Suprapubic skin (tissue), 4 donors: ENCODE data around the gene RUBCN. TPM values are rescaled to one million over a fixed set of nuclear protein-coding genes. Genes with fewer than 3 reads are reported as not detected.

Experiments used
- DNase-seq, 2 donors: peaks; one replicate each; pipeline ENCODE4 v3.0.0-alpha.2; 2019; ENCODE audit warnings: low spot score in 2 of 2
- H3K27ac ChIP-seq: fragments of 200-600 bp; sonication (generic); one replicate; pipeline ENCODE4 v1.5.1; 2019
- H3K27me3 ChIP-seq: fragments of 200-600 bp; sonication (generic); one replicate; pipeline ENCODE4 v1.5.1; 2019
- H3K36me3 ChIP-seq: fragments of 200-600 bp; sonication (generic); one replicate; pipeline ENCODE4 v1.5.1; 2019
- H3K4me1 ChIP-seq: fragments of 200-600 bp; sonication (generic); one replicate; pipeline ENCODE4 v1.5.1; 2019
- H3K4me3 ChIP-seq: fragments of 200-600 bp; sonication (generic); one replicate; pipeline ENCODE4 v1.5.1; 2019; ENCODE audit warnings: mild to moderate bottlenecking
- H3K9me3 ChIP-seq: fragments of 200-600 bp; sonication (generic); one replicate; pipeline ENCODE4 v1.5.1; 2019
- CTCF ChIP-seq, 2 donors: fragments of 200-600 bp in 1 of 2; fragments of 450-650 bp in 1 of 2; sonication (generic) in 1 of 2; IDR thresholded peaks; one replicate each; pipeline ENCODE4 v1.5.1; 2016 to 2019; ENCODE audit warnings: antibody characterized with exemption in 2 of 2, mild to moderate bottlenecking in 1 of 2, moderate library complexity in 1 of 2
- EP300 ChIP-seq: sonication (generic); formaldehyde crosslinking; IDR thresholded peaks from one replicate; pipeline ENCODE4 v1.6.1; 2017; ENCODE audit warnings: antibody characterized with exemption
- POLR2A ChIP-seq, 2 donors: fragments of 450-650 bp; IDR thresholded peaks; one replicate each; pipeline ENCODE4 v1.6.1; 2017; ENCODE audit warnings: antibody characterized with exemption in 2 of 2, mild to moderate bottlenecking in 2 of 2, moderate library complexity in 2 of 2
- POLR2AphosphoS5 ChIP-seq, 3 donors: sonication (generic); formaldehyde crosslinking; IDR thresholded peaks; one replicate each; pipeline ENCODE4 v1.6.1; 2017; ENCODE audit warnings: antibody characterized with exemption in 3 of 3
- WGBS: methylation state at CpG from one replicate; pipeline ENCODE4 v1.1.5; 2018; 5-methylcytosine and 5-hydroxymethylcytosine counted together
- total RNA-seq, 4 donors: library from RNA; depleted of rRNA; stranded (reverse); fragments of >200 nt; gene quantifications; one replicate each; pipeline ENCODE4 v1.1.0, GENCODE V29; 2016

The RUBCN gene
- total RNA-seq, 4 donors from 2014 or later, result 41.8 to 70.2 (median 48.4) TPM

GRCh38 chr3:197709135-197709534 lies 27.6 kb downstream of the RUBCN start:
- Histone ChIP-seq H3K4me3 (no peak overlapping the region), H3K4me1 (peaks cover 18% of the 10 kb centered on the region), H3K27ac (no peak overlapping the region), H3K36me3 (peaks cover 13% of the 10 kb centered on the region), H3K9me3 (no peaks in the 10 kb centered on the region), H3K27me3 (no peaks in the 10 kb centered on the region)
- TF ChIP-seq EP300 (no peak), POLR2AphosphoS5 (IDR thresholded peaks at IDR 0.05) (no peak), POLR2A (IDR thresholded peaks at IDR 0.05) (no peak), CTCF (IDR thresholded peaks at IDR 0.05) (no peak)
- no peak for DNase-seq
- 91% methylated on average over 9 of the region's 9 CpGs for WGBS

- Histone ChIP-seq H3K27ac (no peak overlapping the region), H3K4me1 (peaks cover 1% of the 10 kb centered on the region), H3K27me3 (no peaks in the 10 kb centered on the region), H3K36me3 (peaks cover 27% of the 10 kb centered on the region), H3K9me3 (no peaks in the 10 kb centered on the region), H3K4me3 (no peak overlapping the region)
- 94% methylated on average over 7 of the region's 7 CpGs for WGBS
- no peak for DNase-seq
- TF ChIP-seq POLR2AphosphoS5 (IDR thresholded peaks at IDR 0.05), result no peak
- no peak for TF ChIP-seq CTCF (IDR thresholded peaks at IDR 0.05)
- no peak for TF ChIP-seq EP300
- TF ChIP-seq POLR2A (IDR thresholded peaks at IDR 0.05), result no peak
Measured at GRCh38 chr3:197706658-197707057, 30.0 kb downstream of the RUBCN start.

GRCh38 chr3:197701841-197702240 lies 34.9 kb downstream of the RUBCN start:
- no peak overlapping the region for H3K27ac ChIP-seq
- DNase-seq, result no peak
- H3K4me3 ChIP-seq, result no peak overlapping the region
- H3K27me3 ChIP-seq, result no peaks in the 10 kb centered on the region
- H3K4me1 ChIP-seq, result no peaks in the 10 kb centered on the region
- H3K9me3 ChIP-seq, result no peaks in the 10 kb centered on the region
- 97% methylated on average over 4 of the region's 4 CpGs for WGBS
- TF ChIP-seq POLR2A (IDR thresholded peaks at IDR 0.05) (no peak), POLR2AphosphoS5 (IDR thresholded peaks at IDR 0.05) (no peak), EP300 (no peak), CTCF (IDR thresholded peaks at IDR 0.05) (no peak)
- H3K36me3 ChIP-seq, result peaks cover 64% of the 10 kb centered on the region

GRCh38 chr3:197700095-197700494 lies 36.6 kb downstream of the RUBCN start:
- H3K27ac ChIP-seq, result no peak overlapping the region
- H3K27me3 ChIP-seq, result no peaks in the 10 kb centered on the region
- peaks cover 80% of the 10 kb centered on the region for H3K36me3 ChIP-seq
- 97% methylated on average over 9 of the region's 9 CpGs for WGBS
- TF ChIP-seq POLR2A (IDR thresholded peaks at IDR 0.05) (no peak), EP300 (no peak), CTCF (IDR thresholded peaks at IDR 0.05) (no peak), POLR2AphosphoS5 (IDR thresholded peaks at IDR 0.05) (no peak)
- H3K9me3 ChIP-seq, result no peaks in the 10 kb centered on the region
- DNase-seq, result no peak
- no peaks in the 10 kb centered on the region for H3K4me1 ChIP-seq
- no peak overlapping the region for H3K4me3 ChIP-seq

DNA sequence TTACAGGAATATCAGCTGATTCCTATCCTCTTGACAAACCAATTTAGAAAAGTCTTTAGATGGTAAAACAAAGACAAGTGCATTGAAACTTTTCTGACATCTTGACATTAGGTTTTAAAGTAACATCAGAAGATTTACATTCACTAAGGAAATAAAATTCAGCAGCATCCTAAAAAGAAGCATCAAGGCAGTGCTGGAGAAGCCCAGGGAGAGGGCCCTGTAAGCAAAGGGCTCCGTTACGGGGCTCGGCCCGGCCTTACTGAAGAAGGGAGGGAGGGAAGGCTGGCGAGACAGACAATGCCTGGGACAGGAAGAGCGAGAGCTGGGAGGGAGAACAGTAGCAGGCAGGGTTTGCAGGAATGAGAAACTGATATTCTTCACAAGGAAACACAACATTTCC lies 39.3 kb downstream of the RUBCN start:
- peaks cover 83% of the 10 kb centered on the region for H3K36me3 ChIP-seq
- no peaks in the 10 kb centered on the region for H3K27me3 ChIP-seq
- H3K27ac ChIP-seq, result no peak overlapping the region
- TF ChIP-seq POLR2A (IDR thresholded peaks at IDR 0.05), result no peak
- TF ChIP-seq EP300, result no peak
- no peak for TF ChIP-seq CTCF (IDR thresholded peaks at IDR 0.05)
- no peak for TF ChIP-seq POLR2AphosphoS5 (IDR thresholded peaks at IDR 0.05)
- H3K4me1 ChIP-seq, result no peaks in the 10 kb centered on the region
- H3K4me3 ChIP-seq, result no peak overlapping the region
- H3K9me3 ChIP-seq, result no peaks in the 10 kb centered on the region
- no peak for DNase-seq
- WGBS, result 89% methylated on average over 6 of the region's 6 CpGs
